AG10803 (cell line): Measurements from ENCODE around the gene C17orf58.
A peak's percentile ranks its signal among the peaks of the same experiment; 100 is the strongest.

Source experiments
- DNase-seq: peaks from one replicate; pipeline ENCODE4 v3.0.0; 2010; ENCODE audit warnings: low read depth
- H3K4me3 ChIP-seq: 2 replicates; pipeline ENCODE4 v1.5.1; 2011; ENCODE audit warnings: mild to moderate bottlenecking, low read length, control low read depth
- TF ChIP-seq, protein P1 (sequence below): conservative IDR thresholded peaks from 2 replicates; pipeline ENCODE4 v1.5.1; 2011; ENCODE audit warnings: mild to moderate bottlenecking, low read length, control low read depth, inconsistent platforms

The C17orf58 gene

DNA sequence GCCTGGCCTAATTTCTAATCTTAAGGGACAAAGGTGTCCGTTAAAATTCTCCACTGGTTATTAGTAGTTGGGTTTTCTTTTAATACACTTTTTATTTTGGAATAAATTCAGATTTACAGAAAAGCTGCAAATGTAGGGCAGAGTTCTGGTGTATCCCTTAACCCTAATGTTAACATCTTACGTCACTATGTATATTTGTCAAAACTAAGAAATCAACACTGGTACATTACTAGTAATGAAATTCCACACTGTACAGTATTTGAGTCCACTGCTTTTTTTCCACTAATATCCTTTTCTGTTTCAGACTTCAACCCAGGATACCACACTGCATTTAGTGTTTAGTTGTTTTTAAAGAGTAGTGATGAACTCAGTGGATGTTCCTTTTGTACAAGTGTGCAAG lies 20.6 kb upstream of the C17orf58 start:
- TF ChIP-seq, protein P1, sequence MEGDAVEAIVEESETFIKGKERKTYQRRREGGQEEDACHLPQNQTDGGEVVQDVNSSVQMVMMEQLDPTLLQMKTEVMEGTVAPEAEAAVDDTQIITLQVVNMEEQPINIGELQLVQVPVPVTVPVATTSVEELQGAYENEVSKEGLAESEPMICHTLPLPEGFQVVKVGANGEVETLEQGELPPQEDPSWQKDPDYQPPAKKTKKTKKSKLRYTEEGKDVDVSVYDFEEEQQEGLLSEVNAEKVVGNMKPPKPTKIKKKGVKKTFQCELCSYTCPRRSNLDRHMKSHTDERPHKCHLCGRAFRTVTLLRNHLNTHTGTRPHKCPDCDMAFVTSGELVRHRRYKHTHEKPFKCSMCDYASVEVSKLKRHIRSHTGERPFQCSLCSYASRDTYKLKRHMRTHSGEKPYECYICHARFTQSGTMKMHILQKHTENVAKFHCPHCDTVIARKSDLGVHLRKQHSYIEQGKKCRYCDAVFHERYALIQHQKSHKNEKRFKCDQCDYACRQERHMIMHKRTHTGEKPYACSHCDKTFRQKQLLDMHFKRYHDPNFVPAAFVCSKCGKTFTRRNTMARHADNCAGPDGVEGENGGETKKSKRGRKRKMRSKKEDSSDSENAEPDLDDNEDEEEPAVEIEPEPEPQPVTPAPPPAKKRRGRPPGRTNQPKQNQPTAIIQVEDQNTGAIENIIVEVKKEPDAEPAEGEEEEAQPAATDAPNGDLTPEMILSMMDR = no peak
- no peak for DNase-seq
- no peak overlapping the region for H3K4me3 ChIP-seq

GRCh38 chr17:68015081-68015723 lies 18.9 kb upstream of the C17orf58 start:
- TF ChIP-seq, protein P1 = no peak
- H3K4me3 ChIP-seq = no peak overlapping the region

DNA sequence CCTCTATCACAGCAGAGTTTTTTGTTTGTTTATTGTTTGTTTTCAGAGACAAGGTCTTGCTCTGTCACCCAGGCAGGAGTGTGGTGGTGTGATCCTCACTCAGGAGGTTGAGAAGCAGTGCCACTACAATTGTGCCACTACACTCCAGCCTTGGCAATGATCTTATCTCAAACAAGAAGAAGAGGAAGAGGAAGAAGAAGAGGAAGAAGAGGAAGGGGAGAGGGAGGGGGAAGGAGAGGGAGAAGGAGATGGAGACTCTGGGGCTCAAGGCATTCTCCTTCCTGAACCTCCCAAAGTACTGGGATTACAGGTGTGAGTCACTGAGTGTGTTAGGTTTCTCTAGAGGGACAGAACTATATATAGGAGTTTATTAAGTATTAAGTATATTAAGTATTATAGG lies 17.1 kb upstream of the C17orf58 start:
- no peak for DNase-seq
- TF ChIP-seq, protein P1 = no peak
- H3K4me3 ChIP-seq = no peak overlapping the region

More at GRCh38 chr17:68015081-68015723, 18.9 kb upstream of the C17orf58 start:
- no peak for DNase-seq

GRCh38 chr17:68011199-68011665 lies 15.0 kb upstream of the C17orf58 start:
- H3K4me3 ChIP-seq = peak overlapping the region; percentile 17; the same call in 1 of the 2 replicates
- no peak for DNase-seq
- TF ChIP-seq, protein P1 = peak; percentile 70

- H3K4me3 ChIP-seq = no peak overlapping the region
- DNase-seq = no peak
- TF ChIP-seq, protein P1 = no peak
Measured at GRCh38 chr17:68006797-68007196, 10.5 kb upstream of the C17orf58 start.

GRCh38 chr17:68004201-68004600 lies 7.9 kb upstream of the C17orf58 start:
- no peak for DNase-seq
- H3K4me3 ChIP-seq = no peak overlapping the region
- TF ChIP-seq, protein P1 = no peak

DNA sequence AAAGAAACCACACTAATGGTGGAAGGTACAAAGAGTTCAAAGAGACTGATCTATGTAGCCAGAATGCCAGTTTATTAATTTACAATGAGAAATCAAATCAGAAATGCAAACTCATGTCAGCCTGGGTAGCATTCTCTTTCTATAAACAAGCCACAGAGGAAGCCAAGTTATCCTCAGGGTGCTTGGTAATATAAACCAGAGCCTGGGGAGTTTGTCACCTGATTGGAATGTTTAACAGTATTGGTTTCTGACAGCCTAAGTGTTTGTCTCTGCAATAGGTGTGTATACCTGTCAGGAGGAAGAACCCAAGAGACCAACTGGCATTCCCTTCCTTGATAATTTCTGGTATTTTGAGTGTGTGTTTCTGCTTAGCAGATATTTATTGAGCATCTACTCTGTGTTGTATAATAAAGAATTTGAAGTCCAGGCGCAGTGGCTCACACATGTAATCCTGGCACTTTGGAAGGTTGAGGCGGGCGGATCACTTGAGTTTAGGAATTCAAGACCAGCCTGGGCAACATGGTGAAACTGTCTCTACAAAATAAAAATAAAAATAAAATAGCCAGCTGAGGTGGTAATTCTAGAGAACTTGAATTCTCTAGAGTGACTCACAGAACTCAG lies 3.1 kb upstream of the C17orf58 start:
- TF ChIP-seq, protein P1 = no peak
- H3K4me3 ChIP-seq = no peak overlapping the region
- DNase-seq = peak; percentile 22
